NCI-H1105 (cell line): ENCODE measurements around the gene ZP4.

ENCODE experiments used
- DNase-seq: peaks from one replicate; lab custom pipeline; 2025; lab: John Stamatoyannopoulos, UW

ZP4 gene

GRCh38 chr1:237890822-237891221 is at the start of gene ZP4:
TSS of gene ZP4 (minus strand) at chr1:237890922. CDS start at chr1:237890635, 287 bp downstream.
- no peak for DNase-seq

- no peak for DNase-seq
These were observed 47.8 kb upstream of the ZP4 start for GRCh38 chr1:237938553-237938952.

- DNase-seq: no peak
These were observed 47.3 kb upstream of the ZP4 start for GRCh38 chr1:237938068-237938467.

GRCh38 chr1:237932816-237933215 is 42.1 kb upstream of the ZP4 start:
- DNase-seq: no peak

- DNase-seq: no peak
These were observed 40.9 kb upstream of the ZP4 start for GRCh38 chr1:237931581-237931980.

- no peak for DNase-seq
These were observed 36.5 kb upstream of the ZP4 start for GRCh38 chr1:237927198-237927597.

- DNase-seq: no peak
These were observed 30.6 kb upstream of the ZP4 start for GRCh38 chr1:237921306-237921705.

- no peak for DNase-seq
These were observed 22.6 kb upstream of the ZP4 start for GRCh38 chr1:237913345-237913744.

GRCh38 chr1:237911911-237912310 is 21.2 kb upstream of the ZP4 start:
- no peak for DNase-seq

- DNase-seq: no peak
These were observed 20.1 kb upstream of the ZP4 start for GRCh38 chr1:237910834-237911233.

- no peak for DNase-seq
These were observed 13.2 kb upstream of the ZP4 start for GRCh38 chr1:237903961-237904360.

GRCh38 chr1:237902960-237903743 is 12.4 kb upstream of the ZP4 start:
- DNase-seq: no peak

- DNase-seq: no peak
These were observed 10.7 kb upstream of the ZP4 start for GRCh38 chr1:237901299-237901934.

- no peak for DNase-seq
These were observed 4.9 kb upstream of the ZP4 start for GRCh38 chr1:237895630-237896029.

GRCh38 chr1:237894131-237894530 is 3.4 kb upstream of the ZP4 start:
- DNase-seq: no peak

GRCh38 chr1:237891979-237892378 is 1.3 kb upstream of the ZP4 start:
- no peak for DNase-seq

GRCh38 chr1:237891266-237891665 is 544 bp upstream of the ZP4 start:
- DNase-seq: no peak

- DNase-seq: no peak
These were observed 306 bp downstream of the ZP4 start for GRCh38 chr1:237890416-237890815.

- no peak for DNase-seq
These were observed 2.6 kb downstream of the ZP4 start for GRCh38 chr1:237888143-237888542.

GRCh38 chr1:237887542-237887941 is 3.2 kb downstream of the ZP4 start:
- no peak for DNase-seq

GRCh38 chr1:237884237-237884636 is 6.5 kb downstream of the ZP4 start:
- DNase-seq: no peak

- DNase-seq: no peak
These were observed 11.5 kb downstream of the ZP4 start for GRCh38 chr1:237879195-237879594.

- DNase-seq: no peak
These were observed 12.3 kb downstream of the ZP4 start for GRCh38 chr1:237878406-237878805.

- no peak for DNase-seq
These were observed 13.1 kb downstream of the ZP4 start for GRCh38 chr1:237877631-237878030.
